G401.6 (cell line): ENCODE results near the gene ERBB4.

Experiments
- FAIRE-seq: peaks from 2 replicates; lab custom pipeline; 2012; peaks lifted over from hg19 to GRCh38; lab: Jason Lieb, UNC

ERBB4 gene

DNA sequence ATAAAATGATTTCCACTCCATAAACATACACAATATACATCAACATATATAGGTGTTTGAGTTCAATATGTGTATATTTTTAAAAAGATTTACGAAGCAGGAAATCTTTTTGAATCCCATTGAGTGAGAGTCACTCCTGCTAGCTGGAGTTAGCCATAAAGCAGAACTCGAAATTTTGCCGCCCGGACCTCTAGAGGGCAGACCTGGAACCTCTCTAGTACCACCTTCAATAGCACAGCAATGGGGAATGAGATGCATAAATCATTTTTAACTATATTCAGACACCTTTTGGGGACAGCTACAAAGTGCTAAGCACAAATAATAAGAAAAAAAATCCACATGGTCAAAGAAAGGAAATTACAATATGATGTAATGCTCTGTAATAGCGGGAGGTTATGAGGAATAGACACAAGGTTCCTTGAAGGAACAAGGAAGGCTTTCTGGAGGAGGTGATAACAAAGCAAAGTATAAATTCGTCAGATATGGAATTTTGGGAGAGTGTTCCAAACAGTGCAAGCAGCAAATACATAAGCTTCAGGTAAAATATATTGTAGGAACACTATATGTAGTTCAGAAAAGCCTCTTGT, 533.4 kb downstream of the ERBB4 start:
- FAIRE-seq: peak; percentile 46

DNA sequence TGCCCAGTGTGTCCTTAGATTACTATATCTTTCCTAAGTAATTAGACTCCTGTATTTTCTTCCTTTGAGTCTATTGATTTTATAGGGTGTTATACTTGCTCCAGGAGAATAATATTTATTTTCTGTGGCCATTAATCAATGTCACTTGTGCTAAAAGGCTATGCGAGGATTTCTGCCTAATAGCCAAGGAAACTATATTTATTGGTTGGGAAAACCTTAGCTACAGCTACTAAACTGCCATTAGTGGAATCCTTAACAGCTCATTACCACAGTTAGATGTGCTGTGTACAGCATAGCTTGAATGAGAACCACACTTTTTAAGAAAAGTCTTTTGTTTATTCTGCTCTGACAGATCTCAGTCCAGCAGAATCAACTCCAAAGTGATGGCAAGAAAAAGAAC, 537.3 kb downstream of the ERBB4 start:
- FAIRE-seq: no peak

GRCh38 chr2:211996857-211997256, 541.7 kb downstream of the ERBB4 start:
- FAIRE-seq: no peak

- no peak for FAIRE-seq
These were observed 543.8 kb downstream of the ERBB4 start for GRCh38 chr2:211994806-211995205.

- FAIRE-seq: no peak
These were observed 548.3 kb downstream of the ERBB4 start for GRCh38 chr2:211990335-211990734.

GRCh38 chr2:211986313-211986712, 552.3 kb downstream of the ERBB4 start:
- no peak for FAIRE-seq

GRCh38 chr2:211985393-211985792, 553.2 kb downstream of the ERBB4 start:
- FAIRE-seq: no peak

- no peak for FAIRE-seq
These were observed 556.4 kb downstream of the ERBB4 start for GRCh38 chr2:211982162-211982561.

DNA sequence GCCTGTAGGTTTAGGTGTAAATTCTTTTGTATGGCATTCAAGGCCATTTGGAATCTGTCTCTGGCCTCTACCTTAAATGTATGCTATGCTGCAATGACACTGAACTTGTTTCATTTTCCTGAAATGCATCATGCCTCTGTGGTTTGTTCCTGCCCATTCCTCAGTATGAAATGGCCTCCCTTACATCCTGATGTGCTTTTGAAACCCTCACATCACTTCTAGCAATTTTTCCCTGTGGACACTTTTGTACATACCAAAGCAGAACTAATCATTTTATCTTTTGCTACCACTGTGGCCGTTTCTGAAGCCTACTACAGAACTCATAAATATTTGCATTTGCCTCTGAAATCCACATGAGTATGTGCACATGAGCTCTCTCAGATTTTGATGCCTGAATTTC, 557.2 kb downstream of the ERBB4 start:
- no peak for FAIRE-seq

DNA sequence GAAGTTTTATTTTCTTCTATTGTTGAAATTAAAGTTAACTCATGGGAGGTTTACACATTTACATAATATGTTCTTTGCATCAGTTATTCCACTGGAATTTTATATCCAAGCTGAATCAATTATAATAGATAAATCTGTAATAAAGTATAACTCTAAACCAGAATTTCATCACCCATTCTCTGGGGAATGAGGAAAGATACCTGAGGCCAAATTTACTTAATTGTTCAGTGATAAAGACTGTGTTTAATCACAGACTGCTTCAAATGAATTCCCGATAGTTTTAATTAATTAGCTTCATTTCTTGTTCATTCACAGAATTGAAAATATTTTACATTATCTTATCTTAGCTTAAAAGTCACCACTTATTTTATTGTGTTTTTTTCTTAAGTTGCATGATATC, 562.5 kb downstream of the ERBB4 start:
- FAIRE-seq: no peak

- FAIRE-seq: no peak
These were observed 571.4 kb downstream of the ERBB4 start for GRCh38 chr2:211967234-211967633.

DNA sequence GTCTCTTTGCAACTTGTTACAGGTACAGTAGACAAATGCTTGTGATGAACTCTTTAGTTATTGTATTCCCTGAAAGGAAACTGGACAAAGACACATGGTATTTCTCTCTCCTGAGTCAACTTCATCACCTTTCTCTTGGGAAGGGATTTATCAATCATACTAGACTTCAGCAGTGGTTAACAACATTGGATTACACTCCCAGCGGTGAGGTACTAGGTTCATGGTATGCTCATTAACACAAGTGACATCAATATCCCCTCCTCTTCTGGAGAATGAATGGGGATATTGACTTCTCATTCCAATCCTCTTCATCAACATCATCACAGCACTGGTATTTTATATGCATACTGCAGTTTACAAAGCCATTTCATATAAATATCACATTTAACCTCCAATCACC, 574.6 kb downstream of the ERBB4 start:
- no peak for FAIRE-seq

DNA sequence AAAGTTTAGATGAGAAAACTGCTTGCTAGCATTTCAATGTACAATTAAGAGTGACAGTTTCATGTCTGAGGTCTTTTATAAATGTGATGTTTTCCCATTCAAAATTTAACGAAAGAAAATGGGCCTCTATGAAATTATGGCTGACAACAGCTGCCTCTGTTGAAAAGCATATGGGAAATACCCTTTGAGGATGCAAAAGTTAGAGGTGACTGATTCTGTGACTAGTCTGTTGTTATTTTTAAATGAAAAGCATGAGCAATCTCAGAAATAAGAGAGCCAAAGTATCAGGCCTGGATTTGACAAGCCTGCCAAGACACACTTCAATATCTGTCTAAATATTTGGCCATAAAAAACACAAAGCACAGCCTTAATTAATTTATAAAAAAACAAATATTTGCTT, 580.8 kb downstream of the ERBB4 start:
- FAIRE-seq: no peak

GRCh38 chr2:211955648-211956047, 583.0 kb downstream of the ERBB4 start:
- FAIRE-seq: no peak

- FAIRE-seq: no peak
These were observed 589.7 kb downstream of the ERBB4 start for GRCh38 chr2:211948932-211949331.

DNA sequence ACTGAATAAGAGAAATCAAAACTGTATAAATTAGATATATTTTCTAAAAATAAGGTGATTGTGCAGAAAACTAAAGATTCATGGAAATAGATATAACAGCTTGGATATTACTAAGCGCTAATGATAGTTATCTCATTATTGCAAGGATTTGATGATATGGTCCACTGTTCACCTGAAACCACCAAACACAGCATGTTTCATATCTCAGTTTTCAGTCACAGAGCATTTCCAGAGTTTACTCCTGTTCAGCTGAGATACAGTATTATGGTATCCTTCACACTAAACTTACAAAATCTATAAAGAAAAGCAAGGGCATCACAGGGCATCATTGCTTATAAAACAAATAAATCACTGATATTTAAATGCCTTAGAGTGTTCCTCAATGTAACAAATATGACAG, 591.6 kb downstream of the ERBB4 start:
- no peak for FAIRE-seq

DNA sequence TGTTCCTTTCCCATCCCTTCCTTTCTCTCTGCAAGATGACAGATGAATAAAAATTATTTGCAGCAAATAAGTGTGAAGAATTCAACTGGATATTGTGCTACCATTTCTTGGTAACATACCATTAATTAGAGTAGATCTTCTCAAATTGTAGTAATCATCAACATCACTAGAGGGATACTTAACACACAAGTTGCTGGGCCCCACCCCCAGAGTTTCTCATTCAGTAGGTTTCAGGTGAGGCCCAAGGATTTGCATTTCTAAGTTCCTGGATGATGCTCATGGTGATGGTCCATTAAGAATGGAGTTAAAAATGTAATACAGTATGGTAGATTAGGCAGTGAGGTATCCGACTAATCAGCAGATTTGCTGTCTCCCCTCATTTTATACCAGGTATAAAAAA, 594.0 kb downstream of the ERBB4 start:
- no peak for FAIRE-seq

GRCh38 chr2:211942153-211942552, 596.4 kb downstream of the ERBB4 start:
- no peak for FAIRE-seq

- FAIRE-seq: no peak
These were observed 597.3 kb downstream of the ERBB4 start for GRCh38 chr2:211941216-211941747.

DNA sequence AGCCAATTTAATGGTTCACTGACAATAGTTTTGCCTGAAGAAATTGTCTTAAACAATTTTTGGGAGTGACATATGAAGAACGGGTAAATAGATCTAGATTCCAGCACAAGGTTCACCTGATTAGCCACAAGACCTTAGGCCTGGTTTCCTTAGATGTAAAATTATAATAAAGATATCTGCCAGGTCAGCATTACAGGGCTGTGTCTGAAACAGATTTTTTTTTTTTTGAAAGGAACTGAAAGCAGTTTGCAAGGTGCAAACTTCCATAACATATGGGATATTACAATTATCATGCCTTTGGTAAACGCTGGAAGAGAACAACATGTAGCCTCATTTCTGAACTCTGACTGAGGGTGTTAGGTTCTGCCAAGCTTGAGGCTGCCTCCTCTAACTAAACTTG, 599.4 kb downstream of the ERBB4 start:
- FAIRE-seq: no peak

- FAIRE-seq: no peak
These were observed 603.8 kb downstream of the ERBB4 start for GRCh38 chr2:211934811-211935210.

- FAIRE-seq: no peak
These were observed 607.3 kb downstream of the ERBB4 start for GRCh38 chr2:211931314-211931713.

GRCh38 chr2:211930331-211930730, 608.3 kb downstream of the ERBB4 start:
- FAIRE-seq: no peak

GRCh38 chr2:211928201-211928600, 610.4 kb downstream of the ERBB4 start:
- no peak for FAIRE-seq

DNA sequence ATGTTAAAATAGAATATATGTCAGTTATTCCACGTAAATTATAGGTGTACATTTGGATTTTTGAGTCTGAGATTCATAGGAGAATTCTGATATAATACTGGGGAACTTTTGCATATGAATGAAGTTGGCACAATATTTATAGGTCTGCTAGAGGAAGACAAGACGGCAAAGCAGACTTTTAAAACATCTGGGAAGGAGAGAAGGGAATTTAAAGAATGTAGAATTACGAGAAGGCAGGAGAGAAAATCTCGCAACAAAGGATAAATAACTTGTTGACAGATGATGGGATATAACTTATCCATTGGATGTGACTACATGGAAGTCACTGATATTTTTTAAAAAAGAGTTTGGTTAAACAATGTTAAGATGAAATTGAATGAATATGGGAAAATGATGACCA, 615.6 kb downstream of the ERBB4 start:
- FAIRE-seq: no peak
